Endothelial cell of umbilical vein (primary cell): ENCODE measurements around the gene SYNE1. TPM values are rescaled to one million over a fixed set of nuclear protein-coding genes. Genes with fewer than 3 reads are reported as not detected.

Source experiments
- BruUV-seq: library from RNA; stranded (reverse); fragments of 400-500 nt; replicated peaks from 2 replicates; lab custom pipeline; 2021; lab: Mats Ljungman, UMichigan
- CTCF ChIA-PET: fragments of 300-600, 350-600 bp; sonication (Branson Sonifier 250); formaldehyde crosslinking; loops from one replicate; lab custom pipeline; 2021; ENCODE audit warnings: antibody characterized with exemption, inconsistent platforms; lab: Charles Lee
- POLR2A ChIA-PET: fragments of 300-600, 350-600 bp; sonication (Branson Sonifier 250); formaldehyde crosslinking; loops from one replicate; lab custom pipeline; 2021; ENCODE audit warnings: antibody characterized with exemption, inconsistent platforms; lab: Charles Lee
- DNase-seq: peaks from one replicate; pipeline ENCODE4 v3.0.0-alpha.2; 2011; ENCODE audit warnings: low read depth, low spot score
- FAIRE-seq: peaks from 2 replicates; lab custom pipeline; 2011; peaks lifted over from hg19 to GRCh38; lab: Jason Lieb, UNC
- H2AFZ ChIP-seq: 2 replicates; pipeline ENCODE4 v1.6.0; 2012; ENCODE audit warnings: low read depth, low read length, control low read depth, inconsistent platforms
- H3K27ac ChIP-seq: 2 replicates; pipeline ENCODE4 v1.5.1; 2011; ENCODE audit warnings: low read depth, mild to moderate bottlenecking, control low read depth, low read length, moderate library complexity; ENCODE audit not compliant: insufficient read depth
- H3K27me3 ChIP-seq, 2 experiments: 2 replicates each; pipeline versions ENCODE4 v1.6.0 to v1.6.1; 2011; ENCODE audit warnings: low read length in 2 of 2, mixed read lengths in 1 of 2; ENCODE audit not compliant: control insufficient read depth in 2 of 2, insufficient read depth in 2 of 2
- H3K36me3 ChIP-seq, 2 experiments: 2 replicates in 1 of 2; 3 replicates in 1 of 2; pipeline ENCODE4 v1.5.1; 2011; ENCODE audit warnings: low read length in 2 of 2, mild to moderate bottlenecking in 1 of 2, moderate library complexity in 1 of 2; ENCODE audit not compliant: control insufficient read depth in 2 of 2, insufficient read depth in 2 of 2; ENCODE audit errors: extremely low read depth in 1 of 2
- H3K4me1 ChIP-seq: 3 replicates; pipeline ENCODE4 v1.5.1; 2011; ENCODE audit warnings: mild to moderate bottlenecking, low read length; ENCODE audit not compliant: control insufficient read depth, insufficient read depth; ENCODE audit errors: extremely low read depth
- H3K4me2 ChIP-seq: 2 replicates; pipeline ENCODE4 v1.6.1; 2011; ENCODE audit warnings: low read length, control low read depth, mixed read lengths; ENCODE audit not compliant: insufficient read depth
- H3K4me3 ChIP-seq, 3 experiments: fragments of 200-600 bp in 1 of 3; sonication (generic), shearing (Covaris generic) in 1 of 3; replicated peaks in 1 of 3; 2 replicates each; pipeline ENCODE4 v1.5.1; 2011 to 2016; ENCODE audit warnings: control low read depth in 3 of 3, low read length in 3 of 3, mild to moderate bottlenecking in 2 of 3, inconsistent platforms in 1 of 3, low read depth in 1 of 3, moderate library complexity in 1 of 3; ENCODE audit not compliant: insufficient read depth in 1 of 3
- H3K79me2 ChIP-seq: 2 replicates; pipeline ENCODE4 v1.6.0; 2012; ENCODE audit warnings: low read length, inconsistent platforms; ENCODE audit not compliant: control insufficient read depth, insufficient read depth
- H3K9ac ChIP-seq: replicated peaks from 2 replicates; pipeline ENCODE3; 2011; ENCODE audit warnings: low read length, control low read depth; ENCODE audit not compliant: insufficient read depth; ENCODE audit errors: extremely low read depth
- H3K9me1 ChIP-seq: replicated peaks from 3 replicates; pipeline ENCODE4 v1.6.0; 2011; ENCODE audit warnings: mild to moderate bottlenecking, low read length; ENCODE audit not compliant: control insufficient read depth, insufficient read depth; ENCODE audit errors: extremely low read depth
- H3K9me3 ChIP-seq: replicated peaks from 2 replicates; pipeline ENCODE4 v1.5.1; 2012; ENCODE audit warnings: low read length, inconsistent platforms; ENCODE audit not compliant: control insufficient read depth, insufficient read depth
- H4K20me1 ChIP-seq: replicated peaks from 2 replicates; pipeline ENCODE3; 2011; ENCODE audit warnings: mild to moderate bottlenecking, low read length; ENCODE audit not compliant: control insufficient read depth, insufficient read depth; ENCODE audit errors: extremely low read depth
- EZH2 ChIP-seq: IDR thresholded peaks from 2 replicates; pipeline ENCODE4 v1.6.1; 2012; ENCODE audit warnings: borderline replicate concordance, low read depth, mild to moderate bottlenecking, moderate library complexity, low read length, inconsistent platforms; ENCODE audit not compliant: severe bottlenecking
- GATA2 ChIP-seq: IDR thresholded peaks from 2 replicates; pipeline ENCODE4 v1.7.0; 2011; ENCODE audit warnings: low read depth, mild to moderate bottlenecking, moderate library complexity, mixed read lengths, low read length; ENCODE audit not compliant: insufficient read length, insufficient read depth
- JUN ChIP-seq: IDR thresholded peaks from 2 replicates; pipeline ENCODE4 v1.6.1; 2011; ENCODE audit warnings: borderline replicate concordance, low read depth; ENCODE audit not compliant: insufficient read length, insufficient read depth
- MAX ChIP-seq: IDR thresholded peaks from 2 replicates; pipeline ENCODE4 v1.6.1; 2011; ENCODE audit not compliant: insufficient read depth, insufficient read length
- POLR2A ChIP-seq: IDR thresholded peaks from 2 replicates; pipeline ENCODE4 v1.6.1; 2012; ENCODE audit warnings: low read depth, mild to moderate bottlenecking, control low read depth, low read length
- POLR2AphosphoS5 ChIP-seq: IDR thresholded peaks from 2 replicates; pipeline ENCODE4 v1.6.1; 2012; ENCODE audit warnings: low read depth, mild to moderate bottlenecking, control low read depth, low read length, moderate library complexity; ENCODE audit not compliant: insufficient read depth
- dilution Hi-C: fragments of 300-500 bp; cut with MboI; formaldehyde crosslinking; loops from one replicate; pipeline ENCODE4 v1.15.0; 2019; ENCODE audit warnings: low sequenced_read_pairs; ENCODE audit not compliant: extremely low pct_ligation_motif_present
- intact Hi-C: fragments of 100-400 bp; cut with micrococcal nuclease; formaldehyde crosslinking; loops from one replicate; pipeline ENCODE4 v1.10.0; 2022
- polyA plus RNA-seq, 4 experiments: library from polyadenylated mRNA; depleted of rRNA in 3 of 4; stranded (reverse) in 3 of 4; unstranded in 1 of 4; fragments of >200 nt; gene quantifications; 2 replicates each; pipeline versions ENCODE4 v1.2.1 to v1.2.3, GENCODE V29; 2011 to 2012; ENCODE audit warnings: missing spikeins in 1 of 4
- total RNA-seq: library from RNA; stranded (reverse); gene quantifications from 2 replicates; pipeline ENCODE4 v1.2.3, GENCODE V29; 2021

Gene SYNE1
- total and polyA plus RNA-seq, 2 donors (not counting 3 experiments of a cell fraction or from before 2014, with no cell fraction given), result 26.5 to 52.3 TPM

GRCh38 chr6:152184573-152184916 lies 452.6 kb downstream of the SYNE1 start:
- BruUV-seq, result no TSS peak

GRCh38 chr6:152180601-152181000 lies 456.6 kb downstream of the SYNE1 start:
- no peak overlapping the region for H3K9ac ChIP-seq
- DNase-seq (no peak), FAIRE-seq (no peak)
- H3K27me3 ChIP-seq, result no peaks in the 10 kb centered on the region
- H4K20me1 ChIP-seq, result no peaks in the 10 kb centered on the region
- no peaks in the 10 kb centered on the region for H3K4me1 ChIP-seq
- H3K79me2 ChIP-seq, result no peaks in the 10 kb centered on the region
- H3K9me1 ChIP-seq, result no peaks in the 10 kb centered on the region
- intact Hi-C loops, result no loop called here
- H3K4me2 ChIP-seq, result no peak overlapping the region
- H3K36me3 ChIP-seq, result peaks cover 3% of the 10 kb centered on the region in 2 experiments
- POLR2A ChIA-PET, result no interaction called here
- CTCF ChIA-PET, result no interaction called here
- no peak overlapping the region for H3K27ac ChIP-seq
- H3K9me3 ChIP-seq, result no peaks in the 10 kb centered on the region
- no TSS peak for BruUV-seq
- no peak overlapping the region for H3K4me3 ChIP-seq
- no peak for TF ChIP-seq GATA2
- TF ChIP-seq MAX, result no peak
- no peak for TF ChIP-seq POLR2AphosphoS5
- no peak for TF ChIP-seq JUN
- no peak for TF ChIP-seq POLR2A
- H2AFZ ChIP-seq, result no peak overlapping the region
- dilution Hi-C loops, result no loop called here

More at GRCh38 chr6:152184573-152184916, 452.6 kb downstream of the SYNE1 start:
- H3K4me2 ChIP-seq, result no peak overlapping the region
- intact Hi-C loops, result no loop called here
- no peaks in the 10 kb centered on the region for H3K9me1 ChIP-seq
- FAIRE-seq (no peak), DNase-seq (no peak)
- H3K4me3 ChIP-seq, result no peak overlapping the region
- no peak overlapping the region for H3K27ac ChIP-seq
- TF ChIP-seq GATA2, result no peak
- no peak for TF ChIP-seq EZH2
- no peaks in the 10 kb centered on the region for H3K79me2 ChIP-seq
- H3K27me3 ChIP-seq, result no peaks in the 10 kb centered on the region
- no peak overlapping the region for H2AFZ ChIP-seq
- H3K36me3 ChIP-seq, result no peaks in the 10 kb centered on the region
- no peak overlapping the region for H3K9ac ChIP-seq
- no peaks in the 10 kb centered on the region for H3K9me3 ChIP-seq
- ChIA-PET POLR2A (no interaction called here), CTCF (interaction anchor here (0.7 to 1.5 kb wide), 3 partner anchors 9 to 13 kb away, joined by 3 read pairs; no protein-coding TSS in a partner anchor)
- H3K4me1 ChIP-seq, result no peaks in the 10 kb centered on the region
- H4K20me1 ChIP-seq, result no peaks in the 10 kb centered on the region
- dilution Hi-C loops, result no loop called here
